NCI-H69 (cell line): ENCODE results near the gene GDE1.

Source experiments
- DNase-seq: peaks from one replicate; lab custom pipeline; 2025; lab: John Stamatoyannopoulos, UW

The GDE1 gene

DNA sequence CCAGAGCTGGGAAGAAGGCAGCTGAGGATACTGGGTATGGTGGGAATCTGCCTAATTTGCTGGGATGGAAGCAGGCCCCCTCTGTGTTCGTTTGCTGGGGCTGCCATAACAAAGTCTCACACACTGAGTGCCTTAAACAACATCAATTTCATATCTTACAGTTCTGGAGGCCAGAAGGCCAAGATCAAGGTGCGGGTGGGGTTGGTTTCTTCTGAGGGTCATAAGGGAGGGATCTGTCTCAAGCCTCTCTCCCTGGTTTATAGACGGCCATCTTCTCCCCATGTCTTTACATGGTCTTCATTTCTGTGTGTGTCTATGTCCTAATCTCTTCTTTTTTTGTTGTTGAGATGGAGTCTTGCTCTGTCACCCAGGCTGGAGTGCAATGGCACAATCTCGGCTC lies 35.8 kb downstream of the GDE1 start:
- DNase-seq: no peak

- DNase-seq: no peak
Measured at GRCh38 chr16:19485611-19486010, 36.3 kb downstream of the GDE1 start.

DNA sequence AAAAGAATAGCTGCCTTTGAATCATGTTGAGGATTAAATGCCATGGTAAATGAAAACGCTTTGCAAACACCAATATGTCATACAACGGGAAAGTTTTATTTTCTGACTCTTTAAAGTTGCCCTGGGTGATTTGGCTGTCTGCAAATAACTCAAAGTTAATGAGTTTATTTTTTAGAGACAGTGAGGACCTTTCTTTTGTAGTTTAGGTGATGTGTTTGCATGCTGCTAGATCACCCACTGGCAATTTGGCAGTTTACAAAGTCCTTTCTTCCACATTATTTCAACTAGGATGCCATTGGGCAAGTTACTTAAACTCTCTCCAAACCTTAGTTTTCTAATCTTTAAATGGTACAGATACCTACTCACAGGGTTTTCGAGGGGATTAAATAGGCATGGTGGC lies 37.8 kb downstream of the GDE1 start:
- DNase-seq: no peak

DNA sequence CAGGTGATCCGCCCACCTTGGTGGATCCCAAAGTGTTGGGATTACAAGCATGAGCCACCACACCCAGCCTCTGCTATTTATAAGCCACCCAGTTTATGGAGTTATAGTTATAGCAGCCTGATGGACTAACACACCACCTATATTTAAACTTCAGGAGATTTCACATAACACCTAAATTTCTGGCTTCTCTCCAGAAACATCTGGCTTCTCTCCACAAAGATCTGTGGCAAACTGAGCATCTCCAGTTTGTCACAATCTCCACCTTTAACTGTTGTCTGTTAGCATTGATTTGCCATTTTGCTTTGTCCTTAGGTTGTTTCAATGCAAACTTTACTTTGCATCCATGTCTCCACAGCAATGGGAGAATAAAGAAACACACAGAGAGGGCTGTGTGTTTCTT lies 39.6 kb downstream of the GDE1 start:
- no peak for DNase-seq

- DNase-seq: no peak
Measured at GRCh38 chr16:19481769-19482168, 40.1 kb downstream of the GDE1 start.

GRCh38 chr16:19481296-19481695 lies 40.6 kb downstream of the GDE1 start:
- no peak for DNase-seq

- DNase-seq: no peak
Measured at GRCh38 chr16:19479302-19479721, 42.6 kb downstream of the GDE1 start.

- DNase-seq: no peak
Measured at GRCh38 chr16:19478505-19478904, 43.4 kb downstream of the GDE1 start.

- peak; percentile 72 for DNase-seq
Measured at GRCh38 chr16:19474617-19475016, 47.3 kb downstream of the GDE1 start.

GRCh38 chr16:19472482-19472881 lies 49.4 kb downstream of the GDE1 start:
- no peak for DNase-seq

GRCh38 chr16:19468300-19468699 lies 53.6 kb downstream of the GDE1 start:
- DNase-seq: no peak

GRCh38 chr16:19463468-19464315 lies 58.2 kb downstream of the GDE1 start:
- peak; percentile 95 for DNase-seq

DNA sequence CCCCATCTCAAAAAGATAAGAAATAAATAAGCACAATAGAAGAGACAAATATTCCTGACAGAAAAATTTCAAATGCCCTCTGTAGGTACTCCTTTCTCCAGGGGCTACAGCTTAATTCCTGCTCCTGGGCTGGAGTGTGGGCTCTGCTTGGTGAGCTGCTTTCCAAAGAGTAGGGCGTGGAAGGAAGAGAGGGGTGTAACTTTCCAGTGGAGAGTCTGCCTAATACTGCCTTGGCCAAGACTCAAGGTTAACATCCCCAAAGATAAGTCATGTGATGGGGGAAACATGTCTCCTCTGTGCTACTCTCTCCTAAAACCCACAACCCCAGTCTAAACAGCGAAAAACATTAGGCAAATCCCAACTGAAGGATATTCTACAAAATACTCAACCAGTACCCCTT lies 61.5 kb downstream of the GDE1 start:
- no peak for DNase-seq

DNA sequence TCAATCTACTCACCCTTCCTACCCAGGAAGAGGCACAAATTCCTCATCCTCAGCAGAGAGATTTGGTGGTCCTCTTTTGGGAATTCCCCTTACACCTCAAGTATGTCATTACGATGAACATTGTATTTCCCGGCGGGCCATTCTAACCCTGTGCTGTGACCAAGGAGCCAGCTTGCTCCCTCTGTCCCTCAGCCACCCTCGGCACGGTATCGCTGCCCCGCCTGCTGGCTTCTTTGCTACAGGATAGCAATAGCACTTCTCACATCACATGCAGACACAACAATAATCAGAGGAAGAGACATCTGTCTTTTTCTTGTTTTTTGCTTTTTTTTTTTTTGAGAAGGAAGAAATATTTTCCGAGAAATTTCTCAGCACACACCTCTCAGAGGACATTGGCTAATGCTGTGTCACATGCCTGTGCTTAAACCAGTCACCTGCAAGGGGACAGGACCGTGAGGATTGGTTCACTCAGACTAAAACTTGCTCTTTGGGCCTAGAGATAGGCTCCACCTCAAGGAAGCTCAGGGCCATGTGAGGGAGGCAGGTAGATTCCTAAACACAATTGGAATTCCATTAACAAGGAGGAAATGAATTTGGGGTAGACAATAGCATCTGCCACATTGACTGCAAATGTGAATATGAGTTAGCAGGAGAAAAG lies 63.0 kb downstream of the GDE1 start:
- DNase-seq: no peak
